Measurements from ENCODE around the gene WIPF1. TPM values are rescaled to one million over a fixed set of nuclear protein-coding genes. Genes with fewer than 3 reads are reported as not detected.

WIPF1 gene
- polyA plus RNA-seq, 1 of the 3 experiments (the other 2 are of a cell fraction) = 56.7 TPM

GRCh38 chr2:174595116-174595809, 2.3 kb downstream of the WIPF1 start:
- ChIA-PET POLR2A (interaction anchor here (0.7 kb wide), 1 partner anchor 15 kb away, joined by 4 read pairs; no protein-coding TSS in a partner anchor), CTCF (interaction anchor here (1.1 to 4.5 kb wide), 4 partner anchors 15 to 102 kb away, joined by 3 to 22 read pairs (median 11); no protein-coding TSS in a partner anchor)
- Histone ChIP-seq H3K79me2 (ENCODE audit: insufficient read depth) (peaks cover 41% of the 10 kb centered on the region), H3K4me1 (ENCODE audit: control insufficient read depth in 1 of 2, insufficient read depth in 2 of 2, low read depth in 1 of 2, low read length in 1 of 2) (peaks cover 53% of the 10 kb centered on the region in 2 experiments), H3K9ac (peak overlapping the region; percentile 25; the same call in 1 of the 2 replicates), H3F3A (replicated peaks; ENCODE audit: insufficient read depth) (peaks cover 43% of the 10 kb centered on the region), H3K4me2 (0 out of 2 replicates have a peak overlapping the region, but pooled peaks have one; percentile 1), H3K27ac (ENCODE audit: low read depth in 2 of 2, low read length in 1 of 2) (peak overlapping the region; percentile 95 to 96), H2AFZ (ENCODE audit: low read depth) (no peak overlapping the region), H4K20me1 (ENCODE audit: insufficient read depth) (no peaks in the 10 kb centered on the region), H3K9me2 (no peaks in the 10 kb centered on the region), H3K4me3 (ENCODE audit: low read depth in 2 of 2, low read length in 1 of 2) (no peak overlapping the region), H3K36me3 (replicated peaks in 1 of 2; ENCODE audit: control insufficient read depth in 1 of 2, insufficient read depth in 2 of 2, low read length in 1 of 2) (no peaks in the 10 kb centered on the region), H3K9me3 (no peaks in the 10 kb centered on the region), H3K27me3 (ENCODE audit: insufficient read depth) (no peaks in the 10 kb centered on the region)
- DNase-seq = no peak
- no peak for TF ChIP-seq GATA2 (CRISPR knock-in tag; IDR thresholded peaks at IDR 0.05)
- WGBS (ENCODE audit: low lambda C conversion rate) = 67% methylated on average over 3 of the region's 3 CpGs

GRCh38 chr2:174594456-174594855, 3.1 kb downstream of the WIPF1 start:
- H3K4me3 ChIP-seq (ENCODE audit: low read depth in 2 of 2, low read length in 1 of 2) = no peak overlapping the region
- 97% methylated on average over 2 of the region's 2 CpGs for WGBS (ENCODE audit: low lambda C conversion rate)
- no peaks in the 10 kb centered on the region for H4K20me1 ChIP-seq (ENCODE audit: insufficient read depth)
- peaks cover 36% of the 10 kb centered on the region for H3K79me2 ChIP-seq (ENCODE audit: insufficient read depth)
- no peaks in the 10 kb centered on the region for H3K27me3 ChIP-seq (ENCODE audit: insufficient read depth)
- no peaks in the 10 kb centered on the region for H3K9me2 ChIP-seq
- POLR2A ChIA-PET = no interaction called here
- peak overlapping the region; percentile 96 to 98 for H3K27ac ChIP-seq (ENCODE audit: low read depth in 2 of 2, low read length in 1 of 2)
- H3K4me1 ChIP-seq (ENCODE audit: control insufficient read depth in 1 of 2, insufficient read depth in 2 of 2, low read depth in 1 of 2, low read length in 1 of 2) = peaks cover 53 to 56% of the 10 kb centered on the region in 2 experiments
- no peak overlapping the region for H2AFZ ChIP-seq (ENCODE audit: low read depth)
- no peak overlapping the region for H3K4me2 ChIP-seq
- no peak for DNase-seq
- H3K9ac ChIP-seq = peak overlapping the region; percentile 37; the same call in 1 of the 2 replicates
- no peaks in the 10 kb centered on the region for H3K36me3 ChIP-seq (replicated peaks in 1 of 2; ENCODE audit: control insufficient read depth in 1 of 2, insufficient read depth in 2 of 2, low read length in 1 of 2)
- CTCF ChIA-PET = interaction anchor here (1.1 to 4.5 kb wide), 4 partner anchors 10 to 103 kb away, joined by 4 to 35 read pairs (median 11); no protein-coding TSS in a partner anchor
- H3K9me3 ChIP-seq = no peaks in the 10 kb centered on the region
- peaks cover 43% of the 10 kb centered on the region for H3F3A ChIP-seq (replicated peaks; ENCODE audit: insufficient read depth)
- TF ChIP-seq ZBTB33 (IDR thresholded peaks at IDR 0.05; ENCODE audit: borderline replicate concordance, low read depth) (no peak), RXRA (IDR thresholded peaks at IDR 0.05; ENCODE audit: borderline replicate concordance, low read depth) (no peak), YY1 (IDR thresholded peaks at IDR 0.05; ENCODE audit: low read depth) (no peak), RFX5 (IDR thresholded peaks at IDR 0.05; ENCODE audit: low read length) (no peak), TAF1 (IDR thresholded peaks at IDR 0.05; ENCODE audit: borderline replicate concordance, low read depth, low read length) (no peak), USF1 (IDR thresholded peaks at IDR 0.05; ENCODE audit: borderline replicate concordance, low read depth) (no peak), FOXJ3 (CRISPR knock-in tag; IDR thresholded peaks at IDR 0.05) (no peak), CTCF (IDR thresholded peaks at IDR 0.05) (no peak), SMC3 (IDR thresholded peaks at IDR 0.05; ENCODE audit: low read depth, low read length) (no peak), ELF1 (IDR thresholded peaks at IDR 0.05) (no peak), TEAD4 (IDR thresholded peaks at IDR 0.05; ENCODE audit: borderline replicate concordance, insufficient read depth) (no peak), FOSL2 (IDR thresholded peaks at IDR 0.05; ENCODE audit: borderline replicate concordance, low read depth) (no peak), SIN3A (IDR thresholded peaks at IDR 0.05; ENCODE audit: borderline replicate concordance, low read depth, low read length) (no peak), RCOR1 (IDR thresholded peaks at IDR 0.05; ENCODE audit: low read length) (no peak), TCF12 (IDR thresholded peaks at IDR 0.05) (no peak)
